ENCODE measurements around the gene CAPN7.
A peak's percentile ranks its signal among the peaks of the same experiment; 100 is the strongest.

Gene CAPN7

GRCh38 chr3:15241341-15241740, 35.3 kb downstream of the CAPN7 start:
- peak; percentile 46; the same call in 1 of the 2 replicates for TF ChIP-seq CTCF (IDR thresholded peaks at IDR 0.05; ENCODE audit: borderline replicate concordance, insufficient read depth, low read depth, low read length)
- H3K4me3 ChIP-seq (ENCODE audit: low read depth, low read length): no peak overlapping the region

GRCh38 chr3:15243822-15244482, 37.9 kb downstream of the CAPN7 start:
- no peak for TF ChIP-seq CTCF (IDR thresholded peaks at IDR 0.05; ENCODE audit: borderline replicate concordance, insufficient read depth, low read depth, low read length)

DNA sequence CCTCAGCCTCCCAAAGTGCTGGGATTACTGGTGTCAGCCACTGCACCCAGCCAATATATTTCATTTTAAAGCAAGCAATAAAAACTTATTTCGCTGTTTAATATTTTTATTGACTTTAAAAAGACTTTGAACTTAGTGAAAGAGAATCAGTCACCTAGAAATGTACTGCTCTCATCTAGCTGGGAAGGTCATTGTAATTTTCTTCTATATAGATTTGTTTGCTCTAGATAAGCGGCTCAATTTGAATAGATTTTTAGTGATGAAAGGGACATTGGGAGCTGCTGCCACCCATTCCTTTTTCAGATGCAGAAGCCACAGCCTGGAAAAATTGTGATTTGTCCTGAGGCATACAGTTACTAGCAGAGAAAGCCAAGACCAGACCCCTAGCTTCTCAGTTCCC, 40.1 kb downstream of the CAPN7 start:
- no peak for TF ChIP-seq CTCF (IDR thresholded peaks at IDR 0.05; ENCODE audit: borderline replicate concordance, insufficient read depth, low read depth, low read length)
- H3K4me3 ChIP-seq (ENCODE audit: low read depth, low read length): no peak overlapping the region

More at GRCh38 chr3:15243822-15244482, 37.9 kb downstream of the CAPN7 start:
- H3K4me3 ChIP-seq (ENCODE audit: low read depth, low read length): no peak overlapping the region

DNA sequence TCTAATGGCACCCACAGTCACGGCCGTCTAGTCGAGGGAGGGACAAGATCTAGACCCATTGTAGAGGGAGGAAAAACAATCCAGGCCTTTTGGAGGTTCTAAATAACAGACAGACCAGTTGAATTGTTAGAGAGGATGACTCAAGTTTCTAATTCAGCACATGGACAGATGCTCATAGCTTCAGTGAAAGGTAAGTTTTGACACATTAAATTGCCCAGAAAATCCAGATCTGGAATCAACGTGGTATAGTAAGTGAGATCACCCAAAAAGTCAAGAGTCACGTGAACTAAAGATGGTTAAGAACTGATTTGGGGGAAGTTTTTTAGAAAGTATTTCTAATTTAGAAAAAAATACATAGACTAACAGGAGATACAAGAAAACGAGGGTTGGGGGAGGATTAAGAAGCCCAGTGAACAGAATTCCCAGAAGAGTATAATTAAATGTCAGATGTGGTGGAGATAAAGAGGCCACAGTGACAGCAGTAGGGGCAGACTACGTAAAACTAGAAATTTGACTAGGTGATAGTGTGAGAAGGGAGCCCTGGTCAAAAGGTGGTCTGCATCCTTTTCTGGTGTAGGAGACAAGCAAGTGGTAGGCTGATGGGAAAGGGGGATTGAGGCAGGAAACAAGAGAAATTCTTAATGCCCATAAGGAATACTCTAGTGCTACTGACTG, 47.1 kb downstream of the CAPN7 start:
- H3K4me3 ChIP-seq (ENCODE audit: low read depth, low read length): no peak overlapping the region
- TF ChIP-seq CTCF (IDR thresholded peaks at IDR 0.05; ENCODE audit: borderline replicate concordance, insufficient read depth, low read depth, low read length): no peak

GRCh38 chr3:15255215-15255614, 49.2 kb downstream of the CAPN7 start:
- TF ChIP-seq CTCF (IDR thresholded peaks at IDR 0.05; ENCODE audit: borderline replicate concordance, insufficient read depth, low read depth, low read length): no peak
- H3K4me3 ChIP-seq (ENCODE audit: low read depth, low read length): no peak overlapping the region

- H3K4me3 ChIP-seq (ENCODE audit: low read depth, low read length): no peak overlapping the region
- no peak for TF ChIP-seq CTCF (IDR thresholded peaks at IDR 0.05; ENCODE audit: borderline replicate concordance, insufficient read depth, low read depth, low read length)
Measured at GRCh38 chr3:15256861-15257341, 50.9 kb downstream of the CAPN7 start.

DNA sequence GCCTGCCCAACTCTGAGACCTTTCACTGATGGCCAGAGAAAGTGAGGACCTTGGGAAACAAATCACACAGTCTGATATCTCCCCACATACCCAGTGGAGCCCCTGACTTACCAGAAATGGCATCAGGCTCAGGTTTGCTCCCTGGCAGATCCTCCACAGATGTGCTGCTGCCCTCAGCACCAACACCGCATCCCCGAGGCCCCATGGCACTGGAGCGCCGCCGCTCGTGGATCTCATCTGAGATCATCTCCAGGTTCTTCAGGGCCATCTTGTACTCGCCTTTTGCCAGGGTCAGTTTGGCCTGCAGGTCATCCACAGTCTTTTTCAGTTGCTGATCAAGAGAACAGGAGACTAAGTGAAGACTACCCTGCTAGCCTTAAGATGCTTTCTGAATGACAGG, 52.7 kb downstream of the CAPN7 start:
- TF ChIP-seq CTCF (IDR thresholded peaks at IDR 0.05; ENCODE audit: borderline replicate concordance, insufficient read depth, low read depth, low read length): no peak
- H3K4me3 ChIP-seq (ENCODE audit: low read depth, low read length): no peak overlapping the region

Measured in GM12875 (cell line).